ENCODE data around the gene S100A12.

The S100A12 gene

GRCh38 chr1:153366261-153366660, 9.2 kb downstream of the S100A12 start:
- no peak for DNase-seq (ENCODE audit: low spot score)
- no peak for TF ChIP-seq CTCF (IDR thresholded peaks at IDR 0.05; ENCODE audit: extremely low read depth, insufficient read depth, missing control alignments)
- in situ Hi-C loops (cut with MboI; ENCODE audit: low pct_unique_long_range_greater_than_20kb, low sequenced_read_pairs, unreplicated experiment), result loop anchor here (10.0 kb wide), 1 partner anchor 119 kb away; no protein-coding TSS in a partner anchor

GRCh38 chr1:153365696-153366095, 9.7 kb downstream of the S100A12 start:
- TF ChIP-seq CTCF (IDR thresholded peaks at IDR 0.05; ENCODE audit: extremely low read depth, insufficient read depth, missing control alignments), result no peak
- in situ Hi-C loops (cut with MboI; ENCODE audit: low pct_unique_long_range_greater_than_20kb, low sequenced_read_pairs, unreplicated experiment), result loop anchor here (10.0 kb wide), 1 partner anchor 119 kb away; no protein-coding TSS in a partner anchor
- no peak for DNase-seq (ENCODE audit: low spot score)

GRCh38 chr1:153364766-153365666, 10.4 kb downstream of the S100A12 start:
- in situ Hi-C loops (cut with MboI; ENCODE audit: low pct_unique_long_range_greater_than_20kb, low sequenced_read_pairs, unreplicated experiment), result loop anchor here (10.0 kb wide), 1 partner anchor 120 kb away; no protein-coding TSS in a partner anchor
- no peak for TF ChIP-seq CTCF (IDR thresholded peaks at IDR 0.05; ENCODE audit: extremely low read depth, insufficient read depth, missing control alignments)
- DNase-seq (ENCODE audit: low spot score), result no peak

GRCh38 chr1:153364156-153364555, 11.3 kb downstream of the S100A12 start:
- TF ChIP-seq CTCF (IDR thresholded peaks at IDR 0.05; ENCODE audit: extremely low read depth, insufficient read depth, missing control alignments), result no peak
- in situ Hi-C loops (cut with MboI; ENCODE audit: low pct_unique_long_range_greater_than_20kb, low sequenced_read_pairs, unreplicated experiment), result loop anchor here (10.0 kb wide), 1 partner anchor 121 kb away; no protein-coding TSS in a partner anchor
- DNase-seq (ENCODE audit: low spot score), result no peak

- in situ Hi-C loops (cut with MboI; ENCODE audit: low pct_unique_long_range_greater_than_20kb, low sequenced_read_pairs, unreplicated experiment), result loop anchor here (10.0 kb wide), 1 partner anchor 121 kb away; no protein-coding TSS in a partner anchor
- DNase-seq (ENCODE audit: low spot score), result no peak
- no peak for TF ChIP-seq CTCF (IDR thresholded peaks at IDR 0.05; ENCODE audit: extremely low read depth, insufficient read depth, missing control alignments)
These were observed 11.8 kb downstream of the S100A12 start for GRCh38 chr1:153363641-153364040.

GRCh38 chr1:153362187-153362775, 13.1 kb downstream of the S100A12 start:
- DNase-seq (ENCODE audit: low spot score), result no peak
- in situ Hi-C loops (cut with MboI; ENCODE audit: low pct_unique_long_range_greater_than_20kb, low sequenced_read_pairs, unreplicated experiment), result loop anchor here (10.0 kb wide), 1 partner anchor 123 kb away; no protein-coding TSS in a partner anchor
- TF ChIP-seq CTCF (IDR thresholded peaks at IDR 0.05; ENCODE audit: extremely low read depth, insufficient read depth, missing control alignments), result no peak

All from GM13977 (cell line).